GM19468 (cell line): ENCODE results near the gene PLA2G4F.

Source experiments
- ATAC-seq: cut with Tn5 transposase; IDR thresholded peaks from one replicate; pipeline ENCODE4 v1.9.1; 2021; ENCODE audit warnings: mild to moderate bottlenecking, moderate library complexity, moderate number of reproducible peaks; ENCODE audit not compliant: unreplicated experiment; ENCODE audit errors: extremely low read depth

PLA2G4F gene

DNA sequence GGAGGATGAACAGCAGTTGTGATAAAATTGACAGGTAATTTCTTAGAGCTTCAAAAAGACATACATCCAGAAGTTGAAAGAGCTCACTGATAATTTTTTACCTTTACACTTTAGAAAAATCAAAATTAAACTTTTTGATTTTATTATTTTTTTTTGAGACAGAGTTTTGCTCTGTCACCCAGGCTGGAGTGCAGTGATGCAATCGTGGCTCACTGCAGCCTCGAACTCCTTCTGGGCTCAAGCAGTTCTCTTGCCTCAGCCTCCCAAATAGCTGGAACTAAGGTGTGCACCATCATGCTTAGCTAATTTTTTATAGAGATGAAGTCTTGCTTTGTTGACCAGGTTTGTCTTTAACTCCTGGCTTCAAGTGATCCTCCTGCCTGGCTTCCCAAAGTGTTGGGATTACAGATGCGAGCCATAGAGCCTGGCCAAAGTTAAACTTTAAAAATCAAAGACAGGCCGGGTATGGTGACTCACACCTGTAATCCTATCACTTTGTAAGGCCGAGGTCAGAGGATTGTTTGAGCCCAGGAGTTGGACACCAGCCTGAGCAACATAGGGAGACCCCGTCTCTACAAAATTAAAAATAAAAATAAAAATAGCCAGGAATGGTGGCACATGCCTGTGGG lies 21.7 kb downstream of the PLA2G4F start:
- ATAC-seq = no peak

DNA sequence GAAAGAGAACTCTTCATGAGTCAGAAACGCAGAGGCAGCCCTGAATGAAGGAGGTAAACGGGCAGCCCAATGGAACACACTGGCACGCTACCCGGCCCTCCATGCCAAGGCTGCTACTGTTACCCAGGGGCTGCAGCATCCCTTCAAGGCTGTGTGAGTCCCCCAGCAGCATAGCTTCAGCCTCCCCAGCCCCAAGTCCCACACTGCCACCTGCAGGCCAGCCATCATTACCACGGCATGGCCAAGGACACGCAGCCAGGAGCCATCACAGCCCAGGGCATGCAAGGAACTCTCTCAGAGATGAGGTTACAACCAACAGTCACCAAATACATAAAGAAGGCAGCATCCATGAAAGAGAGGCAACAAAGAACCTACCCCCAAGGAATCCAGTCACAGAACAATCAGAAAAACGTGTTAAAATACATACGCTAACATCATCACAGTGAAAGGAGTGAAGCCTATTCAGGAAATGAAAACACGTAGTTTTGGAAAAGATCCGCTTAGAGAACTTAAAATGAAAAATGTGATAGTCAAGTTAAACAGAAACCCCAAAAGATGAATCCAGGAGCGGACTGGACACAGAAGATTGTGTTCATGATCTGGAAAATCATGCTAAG lies 22.4 kb downstream of the PLA2G4F start:
- no peak for ATAC-seq

DNA sequence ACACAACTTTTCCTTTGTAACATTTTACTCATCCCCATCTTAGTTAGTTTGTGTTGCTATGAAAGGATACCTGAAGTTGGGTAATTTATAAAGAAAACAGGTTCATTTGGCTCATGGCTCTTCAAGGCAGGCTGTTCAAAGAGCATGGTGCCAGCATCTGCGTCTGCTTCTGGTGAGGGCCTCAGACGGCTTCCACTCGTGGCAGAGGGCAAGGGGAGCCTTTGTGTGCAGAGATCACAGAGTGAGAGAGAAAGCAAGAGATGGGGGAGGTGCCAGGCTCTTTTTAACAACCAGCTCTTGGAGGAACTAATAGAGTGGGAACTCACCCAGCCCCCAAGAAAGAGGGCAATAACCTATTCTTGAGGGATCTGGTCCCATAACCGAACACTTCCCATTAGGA lies 23.1 kb downstream of the PLA2G4F start:
- ATAC-seq = no peak

DNA sequence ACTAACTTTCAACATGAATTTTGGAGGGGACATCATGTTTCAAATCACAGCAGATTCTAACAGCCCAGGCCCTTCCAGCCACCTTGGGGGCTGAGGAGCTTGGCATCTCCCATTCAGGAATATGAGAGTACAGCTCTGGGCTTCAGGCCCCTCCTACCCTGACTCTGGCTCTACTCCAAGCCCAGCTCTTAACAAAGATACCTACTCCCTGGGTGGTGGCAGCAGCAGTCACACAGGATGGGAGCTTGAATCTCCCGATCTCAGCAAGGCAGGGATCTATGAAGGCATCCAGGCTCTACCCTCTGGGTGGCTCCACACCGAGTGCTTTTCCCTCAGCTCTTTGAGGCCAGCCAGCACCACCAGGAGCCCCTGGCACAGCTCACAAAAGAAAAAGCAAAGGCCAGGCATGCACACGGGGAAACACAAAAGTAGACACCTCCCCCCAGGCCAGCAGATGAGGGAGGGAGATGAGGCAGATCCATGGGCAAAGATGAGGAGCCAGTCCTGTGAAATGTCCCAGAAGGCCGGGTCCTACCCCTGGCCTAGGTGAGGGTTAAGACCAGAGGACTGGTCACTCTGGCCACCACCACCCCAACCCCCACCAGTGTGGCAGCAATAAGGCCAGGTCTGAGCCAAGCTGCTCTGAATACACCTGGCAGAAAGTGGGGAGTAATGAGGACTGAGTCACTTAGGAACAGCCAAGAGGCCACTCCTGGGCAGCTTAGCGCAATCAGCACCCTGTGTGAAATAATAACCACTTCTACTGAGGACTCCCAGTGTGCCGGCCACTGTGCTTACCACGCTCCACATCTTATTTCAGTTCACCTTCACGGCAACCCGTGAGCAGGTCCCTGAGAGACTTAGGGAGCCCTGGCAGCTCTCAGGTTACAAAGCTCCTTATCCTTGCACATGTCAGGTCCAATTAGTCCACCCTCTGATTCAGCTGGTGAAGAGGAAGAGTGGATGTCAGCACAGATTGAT lies 24.3 kb downstream of the PLA2G4F start:
- ATAC-seq = no peak

DNA sequence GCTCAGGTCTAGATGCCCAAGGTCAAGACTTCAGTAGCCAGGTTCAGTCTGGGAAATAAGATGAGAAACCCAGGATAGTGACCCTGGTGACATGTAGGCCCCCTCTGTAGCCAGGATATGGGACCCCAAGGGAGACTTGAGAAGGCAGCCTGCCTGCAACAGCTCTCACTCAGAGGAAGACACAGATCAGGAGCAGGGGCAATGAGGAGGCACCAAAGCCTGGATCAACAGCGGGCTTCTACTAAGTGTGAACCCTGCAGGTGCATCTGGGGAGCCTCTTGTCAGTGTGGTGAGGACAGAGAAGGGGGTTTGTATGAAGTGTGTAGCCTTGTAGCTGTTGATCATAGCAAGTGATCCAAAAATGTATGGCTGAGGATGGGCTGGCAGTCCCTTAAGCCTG lies 25.4 kb downstream of the PLA2G4F start:
- no peak for ATAC-seq

DNA sequence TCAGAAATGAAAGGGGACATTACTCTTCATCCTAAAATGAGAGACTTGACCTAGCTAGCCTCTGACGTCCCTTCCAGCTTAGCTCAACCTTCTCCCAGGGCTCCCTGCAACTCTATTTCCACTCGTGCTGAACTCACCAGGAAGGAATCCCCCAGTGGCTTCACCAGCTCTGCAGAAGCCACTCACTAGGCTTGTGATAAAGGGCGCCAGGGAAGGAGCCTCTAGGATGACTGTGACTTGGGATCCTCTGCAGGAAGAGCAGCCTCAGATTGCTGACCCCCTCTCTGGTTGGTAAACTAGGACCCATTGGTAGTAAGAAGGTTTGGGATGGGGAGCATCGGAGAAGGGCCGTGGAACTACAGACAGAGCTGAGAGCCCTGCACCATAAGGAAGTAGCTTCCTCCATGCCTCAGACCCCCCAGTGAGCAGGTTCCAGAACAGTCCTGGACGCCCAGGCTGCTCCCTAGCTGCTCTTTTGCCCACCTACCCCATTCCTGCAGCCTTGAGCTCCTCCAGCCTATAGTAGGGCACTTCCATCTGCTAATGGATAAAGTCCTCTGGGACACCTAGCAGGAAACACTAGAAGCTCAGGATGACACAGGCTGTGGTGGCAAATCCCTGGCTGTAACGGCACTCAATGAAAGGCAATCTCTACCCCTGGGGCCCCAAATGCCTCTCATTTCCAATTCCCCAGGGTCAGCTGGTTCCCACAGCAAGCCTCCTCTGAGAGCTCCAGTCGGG lies 26.0 kb downstream of the PLA2G4F start:
- no peak for ATAC-seq

DNA sequence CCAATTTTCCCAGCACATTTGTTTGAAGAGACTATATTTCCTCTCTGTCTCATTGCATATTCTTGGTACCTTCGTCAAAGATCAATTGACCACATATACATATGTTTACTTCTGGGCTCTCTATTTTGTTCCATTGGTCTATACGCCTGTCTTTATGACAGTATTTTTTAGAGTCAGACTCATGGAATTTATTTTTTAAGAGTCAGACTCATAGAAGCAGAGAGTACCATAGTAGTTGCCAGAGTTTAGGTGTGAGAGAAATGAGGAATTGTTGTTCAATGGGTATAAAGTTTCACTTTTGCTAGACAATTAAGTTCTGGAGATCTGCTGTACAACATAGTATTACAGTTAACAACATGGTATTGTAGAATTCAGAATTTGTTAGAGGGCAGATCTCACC lies 27.1 kb downstream of the PLA2G4F start:
- no peak for ATAC-seq

DNA sequence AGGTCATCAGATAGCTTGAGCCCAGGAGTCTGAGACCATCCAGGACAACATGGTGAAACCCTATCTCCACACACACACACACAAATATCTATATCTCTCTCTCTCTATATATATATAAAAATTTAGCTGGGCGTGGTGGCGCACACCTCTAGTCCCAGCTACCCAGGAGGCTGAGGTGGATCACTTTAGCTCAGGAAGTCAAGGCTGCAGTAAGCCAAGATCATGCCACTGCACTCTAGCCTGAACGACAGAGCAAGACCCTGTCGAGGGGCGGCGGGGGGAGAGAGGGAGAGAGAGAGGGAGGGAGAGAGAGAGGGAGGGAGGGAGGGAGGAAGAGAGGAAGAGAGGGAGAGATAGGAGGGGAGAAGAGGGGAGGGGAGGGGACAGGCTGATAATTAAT lies 28.0 kb downstream of the PLA2G4F start:
- no peak for ATAC-seq

DNA sequence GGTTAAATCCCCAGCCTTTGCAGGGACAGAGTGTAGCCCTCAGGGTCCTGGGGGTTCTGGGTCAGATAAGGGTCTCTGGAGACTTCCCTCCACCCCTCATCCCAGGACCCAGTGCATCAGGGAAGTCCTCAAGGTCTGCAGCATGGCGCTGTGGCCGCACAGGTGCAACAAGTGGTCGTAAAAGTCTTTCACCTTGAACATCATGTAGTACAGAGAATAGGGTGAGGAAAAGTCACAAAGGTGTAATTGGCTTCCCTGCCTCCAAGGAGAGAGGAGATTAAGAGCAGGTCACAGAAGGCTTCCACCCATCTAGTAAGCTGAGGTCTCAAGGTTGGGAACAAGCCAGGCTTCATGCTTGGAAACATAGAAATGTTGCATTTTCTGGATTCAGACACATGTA lies 32.9 kb downstream of the PLA2G4F start:
- ATAC-seq = no peak

DNA sequence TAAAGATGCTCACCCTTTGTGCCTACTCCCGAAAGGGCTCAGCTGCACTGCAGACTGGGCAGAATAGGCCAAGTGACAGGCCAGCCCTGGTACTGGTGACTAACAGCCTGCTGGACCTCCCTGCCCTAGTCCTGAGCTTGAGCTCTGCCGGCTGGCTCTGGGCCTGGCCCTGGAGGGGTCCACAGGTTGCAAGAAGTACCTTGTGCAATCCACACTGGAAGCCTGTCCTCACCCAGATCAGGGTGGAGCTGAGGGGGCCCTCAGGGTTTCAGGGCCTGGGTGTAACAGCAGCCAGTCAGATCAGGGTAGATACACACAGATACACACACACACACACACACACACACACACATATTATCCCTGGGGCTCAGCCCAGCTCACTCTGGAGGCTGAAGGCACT lies 34.8 kb downstream of the PLA2G4F start:
- no peak for ATAC-seq

DNA sequence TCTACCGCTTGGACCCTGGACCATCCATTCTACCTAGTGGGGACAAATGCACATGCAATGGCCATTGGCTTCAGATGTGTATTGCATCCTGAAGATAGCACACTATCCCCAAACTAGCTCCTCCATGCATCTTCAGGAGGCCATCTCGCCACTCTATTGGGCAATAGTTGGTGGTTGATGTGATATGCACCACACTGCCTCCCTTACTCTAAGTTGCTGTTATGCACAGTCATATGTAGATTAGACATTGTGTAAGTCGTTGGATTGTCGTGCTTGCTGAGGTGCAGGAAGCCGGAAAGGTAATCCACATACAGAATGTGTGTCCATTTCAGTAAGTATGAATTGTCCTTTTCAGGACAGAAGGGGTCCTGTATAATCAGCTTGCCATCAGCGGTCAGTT lies 35.4 kb downstream of the PLA2G4F start:
- no peak for ATAC-seq

DNA sequence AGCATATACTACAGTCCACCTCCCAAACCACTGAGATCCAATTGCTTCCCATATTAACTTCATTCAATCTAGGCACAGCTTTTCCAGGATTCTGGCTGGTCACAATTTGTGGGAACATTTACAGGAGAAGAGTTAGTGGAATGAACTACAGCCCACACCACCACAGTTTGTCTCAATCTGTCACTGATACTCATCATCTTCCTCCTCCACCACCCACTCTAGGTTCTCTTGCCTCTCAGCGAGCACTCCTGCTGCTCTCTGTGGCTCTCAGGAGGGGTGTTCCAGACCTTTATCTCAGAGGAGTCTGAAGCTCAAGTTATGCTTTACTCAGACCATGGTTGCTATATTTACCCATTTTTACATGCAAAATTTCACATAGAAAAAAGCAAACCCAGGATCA lies 36.2 kb downstream of the PLA2G4F start:
- no peak for ATAC-seq

DNA sequence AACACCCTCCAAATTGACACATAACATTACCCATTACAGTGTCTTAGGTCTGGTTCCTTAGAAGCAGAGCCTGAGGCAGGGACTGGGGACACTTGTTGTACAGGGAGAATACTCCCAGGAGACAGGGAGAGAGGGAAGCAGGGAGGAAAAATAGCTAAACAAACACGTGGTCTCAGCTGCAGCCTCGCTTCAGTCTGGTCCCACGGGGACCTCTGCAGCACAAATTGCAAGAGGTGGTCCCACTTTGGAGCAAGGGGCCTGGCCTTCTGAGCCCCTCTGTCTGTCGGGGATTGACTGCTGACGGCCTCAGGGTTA lies 37.0 kb downstream of the PLA2G4F start:
- no peak for ATAC-seq

DNA sequence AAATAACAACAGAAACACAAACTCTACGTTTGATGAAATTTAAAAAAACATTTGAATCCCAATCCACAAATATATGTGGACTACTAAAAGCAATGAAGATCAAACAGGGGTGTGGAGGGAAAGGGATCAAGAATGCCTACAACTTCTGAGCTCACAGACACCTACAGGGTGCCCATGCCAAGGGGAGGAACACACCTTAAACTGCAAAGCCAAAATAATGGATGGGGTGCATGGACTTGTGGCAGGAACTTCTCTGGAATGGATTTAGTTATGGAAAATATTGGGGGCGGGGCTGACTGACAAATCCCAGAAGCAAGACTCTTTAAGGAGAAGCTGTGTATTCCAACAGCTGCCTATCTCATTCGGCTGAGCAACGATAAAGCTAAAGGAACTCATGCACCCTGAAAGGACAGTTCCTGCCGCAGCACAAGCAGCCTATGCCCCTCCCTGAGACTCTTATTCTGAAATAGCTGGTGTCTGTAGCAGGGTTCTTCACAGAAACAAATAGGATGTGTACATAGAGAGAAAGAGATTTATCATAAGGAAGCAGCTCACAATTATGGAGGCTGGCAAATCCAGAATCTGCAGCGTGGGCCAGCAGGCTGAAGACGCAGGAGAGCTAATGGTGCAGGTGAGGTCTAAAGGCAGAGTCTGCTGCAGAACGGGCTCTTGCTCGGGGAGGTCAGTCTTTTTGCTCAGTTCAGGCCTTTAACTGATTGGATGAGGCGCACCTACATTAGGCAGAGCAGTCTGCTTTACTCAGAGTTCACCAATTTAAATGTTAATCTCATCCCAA lies 37.6 kb downstream of the PLA2G4F start:
- no peak for ATAC-seq

DNA sequence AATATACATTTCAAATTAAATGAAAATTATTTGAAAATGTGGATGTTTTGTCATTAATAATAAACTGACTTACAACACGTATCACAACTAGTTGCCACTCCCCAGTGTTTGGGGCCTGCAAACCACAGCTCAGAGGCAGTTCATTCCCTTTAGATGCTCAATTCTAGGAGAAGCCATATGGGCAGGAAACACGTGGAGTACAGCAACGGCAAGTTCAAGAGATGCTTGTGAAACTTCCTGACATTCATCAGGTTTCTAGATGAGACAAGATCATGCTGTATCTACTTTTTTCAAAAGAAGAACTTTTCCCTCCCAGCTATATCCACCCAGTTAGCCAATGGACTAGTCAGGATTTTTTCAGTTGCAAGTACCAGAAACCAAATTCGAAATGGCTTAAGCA lies 44.5 kb downstream of the PLA2G4F start:
- ATAC-seq = no peak

DNA sequence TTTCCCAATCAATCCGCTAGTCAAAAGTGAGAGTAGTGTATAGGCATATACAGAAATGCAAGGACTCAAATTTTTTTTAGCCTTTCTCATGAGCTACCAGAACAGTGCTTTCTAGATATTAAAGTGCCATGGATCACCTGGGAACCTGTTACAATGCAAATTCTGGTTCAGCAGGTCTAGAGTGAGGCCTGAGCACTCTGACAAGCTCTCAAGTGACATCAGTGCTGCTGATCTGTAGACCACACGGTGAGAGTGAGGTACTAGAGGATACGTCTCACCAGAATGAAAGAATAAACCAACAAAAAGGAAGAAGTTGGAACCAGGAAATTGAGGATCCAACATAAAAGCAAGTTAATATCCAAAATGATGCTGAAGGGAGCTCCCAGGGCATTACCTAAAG lies 46.1 kb downstream of the PLA2G4F start:
- no peak for ATAC-seq

DNA sequence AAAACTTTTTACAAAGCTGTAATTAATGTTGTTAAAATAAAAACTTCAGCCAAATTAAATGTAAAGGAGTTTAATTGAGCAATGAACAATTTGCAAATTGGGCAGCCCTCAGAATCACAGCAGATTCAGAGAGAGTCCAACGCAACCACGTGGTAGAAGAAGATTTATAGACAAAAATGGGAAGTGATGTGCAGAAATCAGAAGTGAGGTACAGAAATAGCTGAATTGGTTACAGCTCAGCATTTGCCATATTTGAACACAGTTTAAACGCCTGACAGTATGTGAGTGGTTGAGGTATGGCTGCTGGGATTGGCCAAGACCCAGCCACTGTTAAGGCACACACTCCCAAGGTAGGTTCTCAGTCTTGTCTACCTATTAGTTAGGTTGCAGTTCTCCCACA lies 47.6 kb downstream of the PLA2G4F start:
- no peak for ATAC-seq

DNA sequence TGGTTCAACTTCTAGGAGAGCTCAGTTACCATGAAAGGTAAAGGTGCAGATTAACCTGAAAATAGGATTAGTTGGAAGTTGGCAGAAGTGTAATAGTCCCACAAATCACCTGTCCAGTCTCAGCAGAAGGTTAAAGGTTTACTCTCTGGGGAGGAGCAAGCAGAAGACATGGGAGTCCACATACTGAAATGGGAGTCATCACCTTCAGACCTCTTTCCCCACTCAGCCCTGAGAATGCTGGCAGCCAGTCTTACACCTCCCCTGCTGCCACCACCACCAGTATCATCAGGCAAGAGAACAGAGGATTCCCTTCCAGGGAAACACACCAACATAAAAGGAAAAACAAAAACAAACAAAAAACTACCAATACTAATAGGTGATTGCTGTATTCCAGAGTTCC lies 48.2 kb downstream of the PLA2G4F start:
- no peak for ATAC-seq

DNA sequence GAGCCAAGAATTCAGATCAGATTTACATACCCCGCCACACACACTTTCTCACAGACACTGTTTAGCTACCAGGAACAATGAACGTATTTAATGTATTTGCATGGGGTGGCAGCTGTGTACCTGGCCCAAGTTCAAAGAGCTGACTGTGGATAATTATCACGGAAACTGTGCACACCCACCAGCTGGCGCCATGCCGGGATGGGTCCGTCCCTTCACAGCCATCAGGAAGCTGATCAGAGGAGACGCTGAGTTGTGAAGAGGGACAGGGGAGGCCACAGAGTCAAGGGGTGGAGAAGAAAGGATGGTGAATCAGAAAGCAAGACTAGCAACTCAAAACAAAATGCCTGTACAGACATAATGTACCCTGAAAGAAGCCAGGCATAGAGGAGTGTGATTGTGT lies 49.0 kb downstream of the PLA2G4F start:
- no peak for ATAC-seq

DNA sequence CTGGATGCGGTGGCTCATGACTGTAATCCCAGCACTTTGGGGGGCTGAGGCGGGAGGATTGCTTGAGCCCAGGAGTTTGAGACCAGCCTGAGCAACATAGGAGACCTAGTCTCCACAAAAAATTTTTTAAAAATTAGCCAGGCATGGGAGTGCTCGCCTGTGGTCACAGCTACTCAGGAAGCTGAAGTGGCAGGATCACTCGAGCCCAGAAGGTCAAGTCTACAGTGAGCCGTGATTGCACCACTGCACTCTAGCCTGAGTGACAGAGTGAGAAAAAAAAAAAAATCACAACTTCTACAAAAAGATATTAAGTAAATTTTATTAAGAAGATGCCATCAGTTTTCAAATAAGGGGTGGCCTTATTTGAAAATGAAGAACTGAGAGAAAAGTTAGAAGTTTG lies 50.1 kb downstream of the PLA2G4F start:
- no peak for ATAC-seq
